Activated CD8-positive, alpha-beta memory T cell treated with anti-CD3 and anti-CD28 coated beads for 24 hours (primary cell): Measurements from ENCODE around the gene NDUFAF7.
"Not testable (repeated sequence)": the region's sequence is repeated elsewhere in the genome, so short reads cannot be mapped to it uniquely, and the experiment has no call there.

Experiments used
- DNase-seq: peaks from one replicate; pipeline ENCODE4 v3.0.0-alpha.2; 2020

Gene NDUFAF7

DNA sequence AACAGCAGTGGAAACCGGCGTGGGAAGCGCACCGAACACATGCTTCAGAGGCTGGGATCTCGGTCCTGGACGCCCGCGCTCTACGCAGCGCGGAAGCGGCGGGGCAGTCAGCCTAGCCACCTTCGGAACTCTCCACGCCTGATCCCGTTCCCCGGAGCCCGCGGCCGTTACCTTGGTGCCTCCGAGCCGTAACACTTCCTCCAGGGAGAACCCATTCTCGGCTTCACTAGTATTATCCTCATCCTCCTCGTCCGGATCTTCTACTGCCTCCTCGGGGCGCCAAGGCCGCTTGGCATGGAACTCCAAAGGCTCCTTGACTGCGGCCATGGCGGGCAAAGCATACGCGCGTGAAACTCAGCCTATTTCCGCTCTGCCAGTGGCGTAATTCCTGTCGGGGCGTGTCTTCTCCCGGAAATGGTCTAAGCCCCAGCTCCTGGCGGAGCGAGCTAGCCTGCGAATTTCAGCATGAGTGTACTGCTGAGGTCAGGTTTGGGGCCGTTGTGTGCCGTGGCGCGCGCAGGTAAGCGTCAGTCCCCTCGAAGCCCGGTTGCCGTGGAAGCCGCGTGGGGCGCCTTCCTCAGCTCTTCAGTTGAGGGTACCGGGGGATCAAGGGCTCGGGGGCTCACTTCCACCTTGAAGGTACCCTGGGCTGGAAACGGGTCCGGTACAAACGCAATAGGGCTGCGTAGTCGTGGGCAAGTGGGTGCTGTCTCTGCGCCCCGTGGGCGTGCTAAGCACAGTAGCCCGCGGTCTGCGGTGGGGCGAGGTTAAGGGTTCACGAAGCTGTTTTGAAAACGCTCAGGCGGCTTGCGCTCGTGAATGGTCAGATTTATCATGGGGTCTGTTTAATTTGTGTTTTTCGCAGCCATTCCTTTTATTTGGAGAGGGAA is at the start of gene NDUFAF7, which contains the start of gene CEBPZ:
TSS of gene NDUFAF7 (plus strand) at position 418 of the 890 bp plus-strand sequence. CDS start at position 466, 48 bp downstream.
TSS of gene CEBPZ (minus strand) at position 356 of the 890 bp plus-strand sequence. CDS start at position 327, 29 bp downstream.
- DNase-seq = peak; percentile 94

DNA sequence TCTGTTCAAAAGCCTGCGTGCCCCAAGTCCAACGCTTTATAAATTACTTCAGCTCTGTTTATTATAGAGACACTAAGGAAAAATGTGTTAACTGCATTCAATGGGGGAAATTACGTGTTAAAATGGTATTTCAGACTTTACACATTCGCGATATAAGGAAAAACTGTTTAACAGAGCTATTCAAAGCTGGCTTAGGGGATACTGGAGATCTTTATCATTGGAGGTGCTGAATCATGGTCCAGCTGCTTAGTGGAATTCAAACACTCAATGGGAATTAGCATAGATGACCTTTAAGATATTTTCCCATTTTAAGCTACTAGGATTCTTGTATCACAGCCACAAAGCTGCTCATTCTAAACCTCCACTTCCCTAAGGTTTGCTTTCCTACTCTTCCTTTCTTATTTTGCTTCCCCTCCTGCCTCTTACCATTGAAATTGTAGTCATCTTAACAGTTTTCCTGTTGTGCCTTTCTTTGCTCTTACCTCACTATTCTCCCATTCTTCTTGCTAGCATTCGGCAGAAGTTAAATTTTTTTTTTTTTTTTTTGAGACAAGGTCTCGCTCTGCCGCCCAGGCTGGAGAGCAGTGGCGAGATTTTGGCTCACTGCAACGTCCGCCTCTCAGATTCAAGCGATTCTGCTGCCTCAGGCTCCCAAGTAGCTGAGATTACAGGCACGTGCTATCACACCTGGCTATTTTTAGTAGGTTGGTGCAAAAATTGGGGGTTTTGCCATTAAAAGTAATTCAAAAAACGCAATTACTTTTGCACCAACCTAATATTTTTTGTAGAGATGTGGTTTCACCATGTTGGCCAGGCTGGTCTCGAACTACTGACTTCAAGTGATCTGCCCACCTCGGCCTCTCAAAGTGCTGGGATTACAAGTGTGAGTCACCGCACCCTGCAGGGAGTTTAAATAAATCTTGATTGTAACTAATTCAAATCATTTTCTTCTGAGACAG is 49.5 kb upstream of the NDUFAF7 start:
- no peak for DNase-seq

GRCh38 chr2:37188570-37188969 is 42.9 kb upstream of the NDUFAF7 start, which contains the start of gene SULT6B1:
SULT6B1 (minus strand) TSS chr2:37188670; CDS start chr2:37188640, 30 bp downstream.
- no peak for DNase-seq

- DNase-seq = no peak
Observed at GRCh38 chr2:37189452-37190153, 41.9 kb upstream of the NDUFAF7 start.

- DNase-seq = no peak
Observed at GRCh38 chr2:37190290-37190689, 41.2 kb upstream of the NDUFAF7 start.

DNA sequence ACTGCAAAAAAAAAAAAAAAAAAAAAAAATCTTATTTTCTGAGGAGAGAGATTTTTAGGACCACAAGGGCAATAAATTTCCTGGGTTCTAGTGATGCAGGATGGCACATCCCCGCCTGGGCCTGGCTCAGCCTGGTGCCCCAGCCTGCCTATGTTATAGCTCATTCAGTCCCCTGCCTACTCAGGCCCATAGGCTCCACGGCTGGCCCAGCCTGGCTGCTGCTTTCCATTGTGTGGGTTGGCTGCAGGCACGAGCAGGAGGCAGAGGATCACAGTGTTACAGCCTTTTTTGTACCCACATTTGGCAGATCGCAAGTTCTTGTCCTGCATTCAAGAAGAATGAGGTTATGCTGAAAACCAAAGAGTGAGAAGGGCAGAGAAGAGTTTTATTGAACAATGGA is 40.2 kb upstream of the NDUFAF7 start:
- DNase-seq = no peak

- DNase-seq = no peak
Observed at GRCh38 chr2:37191747-37192146, 39.7 kb upstream of the NDUFAF7 start.

DNA sequence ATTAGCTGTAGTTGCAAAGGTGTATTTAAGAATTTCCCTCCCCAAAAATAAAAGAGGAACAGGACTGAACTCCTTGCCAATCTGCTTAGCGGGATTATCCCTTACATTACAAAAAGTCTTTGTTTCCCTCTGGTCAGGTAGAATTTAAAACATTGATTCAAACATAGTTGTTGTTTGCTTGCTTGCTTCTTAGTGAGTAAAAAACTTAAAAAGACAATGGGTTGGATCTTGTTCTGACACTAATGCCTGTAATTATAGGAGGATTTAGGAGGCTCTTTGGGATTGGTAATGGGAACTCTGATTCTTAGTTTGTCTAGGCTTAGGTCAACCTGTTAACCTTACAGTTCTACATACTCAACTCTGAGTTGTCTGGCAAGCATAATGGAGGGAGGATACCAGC is 38.9 kb upstream of the NDUFAF7 start:
- no peak for DNase-seq

DNA sequence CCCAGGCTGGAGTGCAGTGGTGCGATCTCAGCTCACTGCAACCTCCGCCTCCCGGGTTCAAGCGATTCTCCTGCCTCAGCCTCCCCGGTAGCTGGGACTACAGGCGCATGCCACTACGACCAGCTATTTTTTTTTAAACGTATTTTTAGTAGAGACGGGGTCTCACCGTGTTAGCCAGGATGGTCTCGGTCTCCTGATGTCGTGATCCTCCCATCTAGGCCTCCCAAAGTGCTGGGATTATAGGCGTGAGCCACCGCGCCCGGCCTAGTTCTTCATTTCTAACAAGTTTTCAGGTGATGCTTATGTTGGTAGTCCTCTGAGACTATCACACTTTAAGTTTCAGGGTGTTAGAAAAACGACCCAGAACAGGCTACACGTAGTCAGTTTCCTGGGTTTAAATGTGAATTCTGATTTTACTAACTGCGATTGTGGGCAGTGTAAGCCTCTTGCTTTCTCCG is 35.6 kb upstream of the NDUFAF7 start:
- DNase-seq = not testable (repeated sequence)

- peak; percentile 98 for DNase-seq
Observed at GRCh38 chr2:37196320-37197195, 34.9 kb upstream of the NDUFAF7 start, which contains the start of gene CEBPZOS. CEBPZOS (plus strand) TSS chr2:37196496; CDS start chr2:37199705, 3,209 bp downstream.

GRCh38 chr2:37198681-37199065 is 32.8 kb upstream of the NDUFAF7 start:
- no peak for DNase-seq

DNA sequence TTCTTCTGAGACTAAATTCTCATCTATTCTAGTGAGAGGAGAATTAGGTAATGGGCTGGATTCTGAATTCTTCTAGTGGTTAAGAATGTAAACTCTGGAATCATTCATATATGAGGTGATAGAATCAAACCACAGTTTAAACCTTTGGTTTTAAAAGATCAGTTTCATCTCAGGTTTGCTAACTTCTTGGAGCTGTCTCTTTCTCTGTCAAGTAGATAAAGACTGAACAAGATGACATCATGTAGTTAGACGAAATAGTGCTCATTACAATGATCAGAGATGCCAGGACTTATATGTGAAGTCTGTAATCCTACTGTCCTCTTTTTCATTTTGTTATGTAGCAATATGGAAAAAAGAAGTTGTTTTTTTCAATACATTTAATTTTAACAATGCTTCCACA is 30.2 kb upstream of the NDUFAF7 start:
- DNase-seq = no peak

DNA sequence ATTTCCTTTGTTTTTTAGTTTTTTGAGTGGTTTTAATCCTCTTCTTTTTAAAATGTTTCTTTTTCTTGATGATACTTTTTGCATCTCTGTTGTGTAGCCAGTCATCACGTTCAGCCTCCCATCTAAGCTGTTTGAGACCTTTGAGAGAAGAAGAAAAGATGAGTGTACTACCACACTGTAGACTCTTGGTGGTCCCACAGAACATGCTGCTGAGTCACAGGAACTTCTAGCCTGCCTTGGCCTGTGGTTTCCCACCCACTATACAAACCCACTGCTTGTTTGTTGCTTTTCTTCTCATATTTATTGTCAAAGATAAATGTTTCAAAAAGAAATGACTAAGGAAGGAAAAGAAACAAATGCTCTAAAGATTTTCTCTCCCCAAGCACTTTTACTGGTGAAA is 29.7 kb upstream of the NDUFAF7 start:
- no peak for DNase-seq

GRCh38 chr2:37203708-37204107 is 27.8 kb upstream of the NDUFAF7 start:
- DNase-seq = no peak

- DNase-seq = not testable (repeated sequence)
Observed at GRCh38 chr2:37205071-37205661, 26.3 kb upstream of the NDUFAF7 start.

- no peak for DNase-seq
Observed at GRCh38 chr2:37205689-37206341, 25.6 kb upstream of the NDUFAF7 start.

DNA sequence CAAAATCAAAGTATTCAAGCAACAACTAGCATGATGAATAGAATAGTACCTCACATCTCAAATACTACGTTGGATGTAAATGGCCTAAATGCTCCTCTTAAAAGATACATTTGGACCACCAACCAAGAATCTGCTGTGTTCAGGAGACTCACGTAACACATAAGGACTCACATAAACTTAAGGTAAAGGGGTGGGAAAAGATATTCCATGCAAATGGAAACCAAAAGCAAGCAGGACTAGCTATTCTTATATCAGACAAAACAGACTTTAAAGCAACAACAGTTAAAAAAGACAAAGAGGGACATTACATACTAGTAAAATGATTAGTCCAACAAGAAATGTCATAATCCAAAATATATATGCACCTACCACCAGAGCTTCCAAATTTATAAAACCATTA is 24.7 kb upstream of the NDUFAF7 start:
- DNase-seq = not testable (repeated sequence)

GRCh38 chr2:37211212-37211611 is 20.2 kb upstream of the NDUFAF7 start:
- DNase-seq = no peak

GRCh38 chr2:37211939-37212338 is 19.5 kb upstream of the NDUFAF7 start:
- DNase-seq = no peak

DNA sequence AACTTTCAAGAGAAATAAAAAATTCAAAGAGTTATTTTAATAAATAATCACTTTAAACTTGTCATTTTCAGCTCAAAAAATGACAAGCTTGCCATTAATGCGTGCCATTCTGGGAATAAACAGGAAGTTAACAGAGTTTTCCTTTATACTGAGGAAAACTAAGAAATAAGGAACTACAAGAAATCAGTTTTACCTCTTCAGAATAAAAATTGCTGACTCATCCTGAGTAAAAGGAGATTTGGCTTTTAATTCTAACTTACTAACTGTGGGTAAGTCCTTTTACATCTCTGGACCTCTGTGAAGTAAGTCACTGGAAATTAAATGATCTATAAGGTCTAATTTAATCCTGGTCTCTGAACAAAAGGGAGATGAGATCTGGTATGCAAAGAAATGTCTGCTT is 16.2 kb upstream of the NDUFAF7 start:
- no peak for DNase-seq
